Glomerular visceral epithelial cell (primary cell): ENCODE measurements around the gene OLFM2.
"Not testable (repeated sequence)": the region's sequence is repeated elsewhere in the genome, so short reads cannot be mapped to it uniquely, and the experiment has no call there.

ENCODE experiments used
- DNase-seq: peaks from one replicate; pipeline ENCODE4 v3.0.0-alpha.2; 2016; ENCODE audit errors: extremely low spot score

Gene OLFM2

DNA sequence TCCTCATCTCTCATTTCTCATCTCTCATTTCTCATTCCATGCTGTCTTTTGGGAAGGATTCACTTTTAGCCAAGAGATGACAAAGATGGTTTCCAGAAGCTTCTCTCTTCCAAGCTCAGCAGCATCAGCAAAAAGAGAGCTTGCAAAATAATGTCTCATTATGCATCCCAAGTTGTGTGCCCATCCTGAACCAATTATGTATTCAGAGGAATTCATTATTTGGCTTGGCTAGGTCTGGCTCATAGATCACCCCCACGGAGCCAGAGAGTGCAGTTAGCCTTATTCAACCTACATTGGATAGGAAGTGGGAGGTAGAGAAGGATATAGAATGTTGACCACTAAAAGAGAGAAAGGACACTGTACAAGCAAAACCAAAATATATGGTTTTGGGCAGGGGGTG, 5.4 kb upstream of the OLFM2 start:
- DNase-seq = no peak

DNA sequence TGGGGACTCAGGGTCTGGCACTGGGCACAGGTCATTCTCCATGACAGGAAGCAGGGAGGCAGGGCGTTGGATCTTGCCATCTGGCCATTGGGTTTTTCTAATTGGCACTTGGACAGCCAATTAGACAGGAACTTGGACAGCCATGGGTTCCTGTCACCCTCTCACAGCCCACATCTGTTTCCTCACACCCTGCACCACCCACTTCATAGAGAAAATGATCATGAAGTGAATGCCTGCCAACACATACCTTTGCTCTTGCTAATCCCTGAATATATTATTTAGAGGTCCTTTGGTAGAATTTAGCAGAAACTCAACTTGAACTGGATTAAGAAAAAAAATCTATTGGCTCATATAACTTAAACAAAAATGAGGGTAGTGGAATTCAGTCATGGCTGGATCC, 4.9 kb upstream of the OLFM2 start:
- DNase-seq = no peak

- DNase-seq = no peak
These were observed 4.5 kb upstream of the OLFM2 start for GRCh38 chr19:9940778-9941177.

- no peak for DNase-seq
These were observed 3.1 kb upstream of the OLFM2 start for GRCh38 chr19:9939301-9939913.

DNA sequence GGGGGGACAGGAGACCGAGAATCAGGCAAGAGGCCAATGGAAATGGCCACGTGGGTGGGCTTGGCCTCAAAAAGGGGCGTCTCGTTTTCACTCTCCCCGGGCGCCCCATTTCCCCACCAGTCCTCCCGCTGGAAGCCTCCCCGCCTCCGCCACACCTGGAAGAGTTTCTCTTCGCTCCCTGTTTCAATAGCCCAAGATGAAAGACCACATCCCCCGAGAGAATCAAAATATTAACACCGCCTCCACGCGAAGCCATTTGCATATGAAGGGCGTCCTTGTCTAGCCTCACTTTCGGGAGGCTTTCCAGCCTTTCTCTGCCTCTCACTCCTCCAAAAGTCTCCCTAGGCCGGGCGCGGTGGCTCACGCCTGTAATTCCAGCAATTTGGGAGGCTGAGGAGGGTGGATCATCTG, 691 bp upstream of the OLFM2 start:
- DNase-seq = no peak

- no peak for DNase-seq
These were observed 599 bp downstream of the OLFM2 start for GRCh38 chr19:9935506-9936325.

DNA sequence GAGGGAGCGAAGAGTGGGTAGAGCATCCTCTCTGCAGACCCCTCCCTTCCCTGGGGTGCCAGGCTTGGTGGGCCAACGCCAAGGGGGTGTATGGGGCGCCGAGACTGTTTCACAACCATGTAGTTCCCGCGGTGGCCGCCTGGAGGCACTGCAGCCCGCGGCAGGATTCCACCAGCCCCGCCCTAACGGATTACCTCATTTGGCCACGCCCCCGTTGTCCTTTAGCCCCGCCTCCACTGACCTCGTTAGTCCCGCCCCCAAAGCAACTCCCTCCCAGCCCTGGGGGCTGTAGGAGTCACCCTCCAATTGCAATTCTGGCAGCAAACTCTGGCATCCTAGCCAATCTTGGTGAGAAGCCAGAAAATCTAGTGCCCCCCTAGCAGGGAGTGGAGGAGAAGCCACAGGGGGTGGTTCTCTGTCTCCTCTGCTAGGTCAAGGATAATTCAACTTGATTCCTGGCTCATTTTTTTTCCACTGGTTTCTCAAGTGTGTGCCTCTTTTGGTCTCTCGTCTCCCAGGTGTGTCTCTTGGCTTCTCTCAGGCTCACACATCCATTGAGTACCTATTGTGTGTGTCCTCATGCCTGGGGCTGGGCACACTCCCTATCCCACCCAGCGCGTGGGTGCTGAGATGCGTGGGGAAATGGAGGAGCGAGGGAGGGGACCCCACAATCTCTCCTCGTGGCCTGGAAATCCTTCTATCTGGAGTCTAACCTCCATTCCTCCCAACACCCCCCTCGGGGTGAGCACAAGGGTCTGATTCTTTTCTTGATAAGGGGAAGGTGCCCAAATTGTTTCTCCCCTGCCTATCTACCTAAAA, 2.0 kb downstream of the OLFM2 start:
- peak; percentile 60 for DNase-seq

GRCh38 chr19:9932835-9933234, 3.5 kb downstream of the OLFM2 start:
- no peak for DNase-seq

GRCh38 chr19:9931629-9932028, 4.7 kb downstream of the OLFM2 start:
- DNase-seq = no peak

- DNase-seq = no peak
These were observed 12.9 kb downstream of the OLFM2 start for GRCh38 chr19:9923440-9923839.

GRCh38 chr19:9922782-9923379, 13.4 kb downstream of the OLFM2 start:
- DNase-seq = not testable (repeated sequence)

- peak; percentile 27 for DNase-seq
These were observed 19.0 kb downstream of the OLFM2 start for GRCh38 chr19:9917321-9917720.

- no peak for DNase-seq
These were observed 19.6 kb downstream of the OLFM2 start for GRCh38 chr19:9916719-9917118.

DNA sequence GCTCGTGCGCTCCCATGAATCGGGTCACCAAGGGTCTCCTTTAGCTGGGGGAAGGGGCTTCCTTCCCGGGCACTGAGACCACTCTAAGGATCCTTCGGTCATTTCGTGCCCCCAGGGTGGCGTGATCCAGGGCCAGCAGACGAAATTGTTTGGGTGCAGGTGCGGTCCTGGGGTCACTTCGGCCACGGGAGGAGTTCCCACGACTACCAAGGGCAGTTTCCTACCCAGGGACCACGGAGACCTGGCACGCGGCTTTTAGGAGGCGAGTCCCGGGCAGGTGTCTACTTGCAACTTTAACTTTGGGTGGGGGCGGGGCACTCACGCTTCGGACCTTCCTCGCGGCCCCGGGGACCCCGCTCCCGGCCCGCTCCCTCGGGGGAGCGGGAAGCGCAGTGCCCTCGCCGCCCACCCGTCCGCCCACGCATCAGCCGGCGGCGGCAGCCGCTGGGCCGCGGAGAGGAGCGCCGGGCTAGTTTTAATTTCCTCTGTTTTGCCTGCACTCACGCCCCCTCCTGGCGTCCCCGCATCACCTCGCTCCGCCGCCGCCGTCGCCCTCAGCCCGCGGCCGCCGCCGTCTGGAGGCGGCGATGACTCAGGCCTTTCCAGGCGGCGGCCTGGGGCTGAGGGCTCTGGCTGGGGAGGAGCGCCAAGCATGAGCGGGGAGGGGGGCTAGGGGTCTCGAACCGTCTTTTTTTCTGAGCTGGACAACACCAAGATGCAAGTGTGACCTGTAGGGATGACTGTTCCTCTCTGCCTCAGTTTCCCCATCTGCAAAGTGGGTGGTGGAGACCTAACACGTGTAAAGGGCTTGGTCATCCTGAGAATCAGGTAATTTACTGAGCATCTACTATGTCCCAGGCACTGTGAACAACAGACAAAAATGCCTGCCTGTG, 21.8 kb downstream of the OLFM2 start:
- peak; percentile 78 for DNase-seq

GRCh38 chr19:9914001-9914314, 22.4 kb downstream of the OLFM2 start:
- DNase-seq = no peak

DNA sequence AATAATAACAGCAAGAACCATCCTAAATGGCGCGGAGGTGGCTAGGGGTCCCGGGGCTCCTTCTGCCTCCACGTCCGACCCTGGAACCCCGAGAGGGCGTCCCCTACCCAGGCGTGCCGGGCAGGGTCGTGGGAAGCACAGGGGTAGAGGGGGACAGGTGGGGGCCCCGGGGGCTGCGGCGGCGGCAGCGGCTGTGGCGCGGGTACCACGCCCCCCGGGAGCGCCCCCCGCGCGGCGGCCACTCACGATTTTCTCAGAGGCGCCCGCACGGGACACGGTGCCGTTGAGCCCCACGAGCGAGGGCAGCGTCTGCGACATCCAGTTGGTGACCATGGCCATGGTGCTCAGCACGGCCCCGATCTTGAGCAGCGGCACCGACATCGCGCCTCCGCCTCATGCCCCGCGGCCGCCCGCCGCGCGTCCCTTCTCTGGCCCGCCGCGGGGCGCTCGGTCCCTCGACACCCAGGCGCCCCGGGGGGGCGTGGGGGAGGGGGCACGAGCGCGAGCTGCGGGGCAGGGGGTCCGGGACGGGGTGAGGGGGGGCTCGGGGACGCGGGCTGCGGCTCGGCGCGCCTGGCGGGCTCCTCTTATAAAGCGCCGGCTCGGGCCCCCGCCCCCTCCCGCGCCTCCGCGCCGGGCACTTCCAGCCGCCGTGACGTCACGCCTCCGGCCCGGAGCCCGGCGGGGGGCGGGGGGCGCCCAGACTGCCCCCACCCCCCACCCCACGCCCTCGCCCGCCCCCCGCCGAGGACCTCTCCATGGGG, 22.9 kb downstream of the OLFM2 start:
- no peak for DNase-seq

DNA sequence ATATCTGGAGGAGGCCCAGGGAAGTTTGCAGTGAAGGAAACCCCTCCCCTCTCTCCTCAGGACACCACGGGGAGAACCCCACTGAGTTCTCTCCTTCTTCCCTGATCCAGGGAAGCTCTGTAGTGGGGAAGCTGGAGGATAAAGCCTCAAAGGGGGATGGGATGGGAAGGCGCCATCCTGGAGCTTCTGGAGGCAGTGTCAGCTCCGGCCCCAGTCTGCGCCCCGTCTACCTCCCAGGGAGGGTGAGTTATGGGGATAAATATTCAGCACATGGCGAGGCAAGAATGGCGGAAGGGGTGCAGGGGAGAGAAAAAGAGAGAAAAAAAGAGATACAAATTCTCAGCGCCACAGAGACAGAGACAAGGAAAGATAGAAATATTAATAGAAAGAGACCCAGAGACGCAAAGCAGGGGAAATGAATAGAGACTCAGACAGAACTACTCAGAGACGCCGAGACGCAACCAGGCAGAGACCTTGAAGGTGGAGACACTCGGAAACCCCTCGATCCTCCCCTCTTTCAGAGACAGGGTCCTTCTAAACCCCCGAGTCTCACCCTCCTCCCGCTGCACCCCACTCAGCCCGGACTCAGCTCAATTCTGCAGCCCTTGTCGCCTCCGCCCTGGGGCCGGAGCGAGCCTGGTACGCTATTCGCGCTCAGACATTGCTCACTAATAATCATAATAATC, 23.6 kb downstream of the OLFM2 start:
- no peak for DNase-seq

GRCh38 chr19:9911524-9912185, 24.7 kb downstream of the OLFM2 start:
- no peak for DNase-seq

- no peak for DNase-seq
These were observed 25.7 kb downstream of the OLFM2 start for GRCh38 chr19:9910625-9911024.
